A549 (cell line): ENCODE data around the gene FBXO24. TPM values are rescaled to one million over a fixed set of nuclear protein-coding genes. Genes with fewer than 3 reads are reported as not detected.
A peak's percentile ranks its signal among the peaks of the same experiment; 100 is the strongest.
"Not testable (repeated sequence)": the region's sequence is repeated elsewhere in the genome, so short reads cannot be mapped to it uniquely, and the experiment has no call there.

Experiments used
- ATAC-seq, 2 experiments: fragments of 200-7000 bp in 1 of 2; fragments of >200 bp in 1 of 2; cut with Nextera tagmentation in 1 of 2; cut with Tn5 transposase in 1 of 2; 3 replicates each; pipeline versions ENCODE4 v1.8.0 to v1.9.1; 2018 to 2020; ENCODE audit warnings: mild to moderate bottlenecking in 1 of 2, moderate library complexity in 1 of 2
- CTCF ChIA-PET: fragments of 300-600 bp; sonication (Branson Sonifier 250); formaldehyde crosslinking; extraction: SDS; loops from one replicate; lab custom pipeline; 2021; ENCODE audit warnings: antibody characterized with exemption, inconsistent platforms; lab: Yijun Ruan, JAX
- POLR2A ChIA-PET: fragments of 350-600 bp; formaldehyde crosslinking; extraction: SDS; loops from one replicate; lab custom pipeline; 2021; ENCODE audit warnings: antibody characterized with exemption, inconsistent platforms; lab: Yijun Ruan, JAX
- DNase-seq, 2 experiments: peaks; one replicate each; pipeline versions ENCODE4 v3.0.0 to v3.0.0-alpha.2; 2011 to 2016; ENCODE audit warnings: low read depth in 1 of 2, low spot score in 1 of 2
- FAIRE-seq: peaks from 2 replicates; lab custom pipeline; 2011; peaks lifted over from hg19 to GRCh38; lab: Jason Lieb, UNC
- H3K27ac ChIP-seq, 2 experiments: fragments of >200 bp; sonication (Bioruptor Twin); formaldehyde crosslinking; 3 replicates each; pipeline ENCODE4 v1.5.1; 2016 to 2017
- H3K4me1 ChIP-seq: fragments of >200 bp; sonication (Bioruptor Twin); formaldehyde crosslinking; 3 replicates; pipeline ENCODE4 v1.6.1; 2016
- H3K4me2 ChIP-seq: fragments of >200 bp; sonication (Bioruptor Twin); formaldehyde crosslinking; 3 replicates; pipeline ENCODE4 v1.6.1; 2016
- H3K4me3 ChIP-seq: fragments of >200 bp; sonication (Bioruptor Twin); formaldehyde crosslinking; 3 replicates; pipeline ENCODE4 v1.5.1; 2016
- H3K9me3 ChIP-seq: fragments of >200 bp; sonication (Bioruptor Twin); formaldehyde crosslinking; 3 replicates; pipeline ENCODE4 v1.6.1; 2016
- CBX8 ChIP-seq: fragments of 200-600 bp; sonication (generic); IDR thresholded peaks from 2 replicates; pipeline ENCODE4 v1.6.1; 2016
- CEBPB ChIP-seq, 2 experiments: fragments of >200 bp in 1 of 2; sonication (Bioruptor Twin) in 1 of 2; formaldehyde crosslinking in 1 of 2; IDR thresholded peaks; 2 replicates each; pipeline ENCODE4 v1.6.1; 2012 to 2016
- E2F6 ChIP-seq: IDR thresholded peaks from 2 replicates; pipeline ENCODE4 v1.6.1; 2012; ENCODE audit warnings: low read depth, borderline replicate concordance
- EHF ChIP-seq: fragments of 250-450 bp; sonication (Bioruptor Pico); IDR thresholded peaks from 2 replicates; pipeline ENCODE4 v1.5.0; 2020; ENCODE audit warnings: mild to moderate bottlenecking
- EHMT2 ChIP-seq: fragments of 200-600 bp; sonication (generic); IDR thresholded peaks from 2 replicates; pipeline ENCODE4 v1.6.1; 2016; ENCODE audit warnings: antibody characterized with exemption, low read depth, mild to moderate bottlenecking, moderate library complexity
- ELK1 ChIP-seq: fragments of 150-350 bp; IDR thresholded peaks from 2 replicates; pipeline ENCODE4 v1.6.1; 2014; ENCODE audit warnings: low read depth, mild to moderate bottlenecking, low read length
- FOSB ChIP-seq: fragments of 250-450 bp; sonication (Bioruptor Pico); IDR thresholded peaks from 2 replicates; pipeline ENCODE4 v1.5.0; 2020; ENCODE audit warnings: mild to moderate bottlenecking, moderate library complexity
- FOSL2 ChIP-seq, 2 experiments: fragments of 450-650 bp in 1 of 2; fragments of >200 bp in 1 of 2; sonication (Bioruptor Twin) in 1 of 2; formaldehyde crosslinking; IDR thresholded peaks; 2 replicates each; pipeline versions ENCODE4 v1.5.0 to v1.6.1; 2016 to 2020; ENCODE audit warnings: mild to moderate bottlenecking in 1 of 2, moderate library complexity in 1 of 2
- HEYL ChIP-seq: fragments of 250-450 bp; sonication (Bioruptor Pico); IDR thresholded peaks from 2 replicates; pipeline ENCODE4 v1.8.0; 2021; ENCODE audit warnings: mild to moderate bottlenecking, moderate library complexity
- HOXB13 ChIP-seq: fragments of 250-450 bp; sonication (Bioruptor Pico); IDR thresholded peaks from 2 replicates; pipeline ENCODE4 v1.5.0; 2020; ENCODE audit warnings: low read depth, mild to moderate bottlenecking, moderate library complexity
- JUNB ChIP-seq: fragments of >200 bp; sonication (Bioruptor Twin); formaldehyde crosslinking; IDR thresholded peaks from 2 replicates; pipeline ENCODE4 v1.6.1; 2016
- KDM5A ChIP-seq: fragments of 200-600 bp; sonication (generic); IDR thresholded peaks from 2 replicates; pipeline ENCODE4 v1.6.1; 2016; ENCODE audit warnings: antibody characterized with exemption, mild to moderate bottlenecking
- MAZ ChIP-seq: fragments of 150-350 bp; IDR thresholded peaks from 2 replicates; pipeline ENCODE4 v1.6.1; 2014; ENCODE audit warnings: antibody characterized with exemption, low read depth, low read length, borderline replicate concordance
- NFE2L2 ChIP-seq: fragments of 150-350 bp; conservative IDR thresholded peaks from 2 replicates; pipeline ENCODE4 v1.6.1; 2014; ENCODE audit warnings: low read length
- RFX5 ChIP-seq: fragments of 450-650 bp; IDR thresholded peaks from 2 replicates; pipeline ENCODE4 v1.7.1; 2014; ENCODE audit warnings: antibody characterized with exemption, mild to moderate bottlenecking, moderate library complexity
- TP53 ChIP-seq: fragments of 250-450 bp; sonication (Bioruptor Pico); IDR thresholded peaks from 2 replicates; pipeline ENCODE4 v1.5.0; 2021; ENCODE audit warnings: mild to moderate bottlenecking, moderate library complexity
- ZC3H11A ChIP-seq: fragments of 450-650 bp; IDR thresholded peaks from 2 replicates; pipeline ENCODE4 v1.6.1; 2014; ENCODE audit warnings: antibody characterized with exemption, mild to moderate bottlenecking
- WGBS: methylation state at CpG from one replicate; pipeline ENCODE4 v1.1.6; 2017; ENCODE audit errors: missing lambda C conversion rate; 5-methylcytosine and 5-hydroxymethylcytosine counted together
- polyA plus RNA-seq, 4 experiments: library from polyadenylated mRNA; depleted of rRNA in 3 of 4; stranded (reverse); fragments of >200 nt; fragmentation: RNase III in 1 of 4; extraction: RNeasy Plus Mini Kit Qiagen cat#74134 plus additional on column Dnase treatment in 1 of 4; gene quantifications; 2 replicates in 3 of 4; 3 replicates in 1 of 4; pipeline ENCODE4 v1.2.3, GENCODE V29; 2011 to 2017
- TF ChIP-seq, protein P1 (sequence below): fragments of 450-650 bp; IDR thresholded peaks from 2 replicates; pipeline ENCODE4 v1.6.1; 2014; ENCODE audit warnings: antibody characterized with exemption
- TF ChIP-seq, protein P2 (sequence below): IDR thresholded peaks from 2 replicates; pipeline ENCODE4 v1.6.1; 2012

FBXO24 gene
- polyA plus RNA-seq, 2 of the 4 experiments (the other 2 are of a cell fraction), result 0.19 to 0.52 TPM

- TF ChIP-seq, protein P1, sequence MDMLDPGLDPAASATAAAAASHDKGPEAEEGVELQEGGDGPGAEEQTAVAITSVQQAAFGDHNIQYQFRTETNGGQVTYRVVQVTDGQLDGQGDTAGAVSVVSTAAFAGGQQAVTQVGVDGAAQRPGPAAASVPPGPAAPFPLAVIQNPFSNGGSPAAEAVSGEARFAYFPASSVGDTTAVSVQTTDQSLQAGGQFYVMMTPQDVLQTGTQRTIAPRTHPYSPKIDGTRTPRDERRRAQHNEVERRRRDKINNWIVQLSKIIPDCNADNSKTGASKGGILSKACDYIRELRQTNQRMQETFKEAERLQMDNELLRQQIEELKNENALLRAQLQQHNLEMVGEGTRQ, result no peak
Measured at GRCh38 chr7:100539436-100540006, 46.6 kb upstream of the FBXO24 start (continued).

GRCh38 chr7:100540073-100540723 lies 45.9 kb upstream of the FBXO24 start:
- H3K9me3 ChIP-seq, result no peaks in the 10 kb centered on the region
- peak overlapping the region; percentile 68 for H3K4me3 ChIP-seq
- H3K4me2 ChIP-seq, result peak overlapping the region; percentile 98
- 27% methylated on average over 6 of the region's 6 CpGs for WGBS
- FAIRE-seq (no peak), DNase-seq (peak; percentile 33 to 55), ATAC-seq (no peak)
- H3K4me1 ChIP-seq, result peaks cover 52% of the 10 kb centered on the region
- POLR2A ChIA-PET, result interaction anchor here (1.7 kb wide), 1 partner anchor 112 kb away, joined by 7 read pairs; the partner anchor contains the start of gene ZCWPW1
- CTCF ChIA-PET, result interaction anchor here (0.6 to 19.2 kb wide), 3 partner anchors 20 to 57 kb away, joined by 7 to 316 read pairs (median 20); partner anchors contain the start of gene NYAP1
- H3K27ac ChIP-seq, result peak overlapping the region; percentile 71 to 88
- TF ChIP-seq JUNB (no peak), EHMT2 (no peak), HOXB13 (no peak), EHF (CRISPR knock-in tag) (no peak), MAZ (no peak), ELK1 (no peak), NFE2L2 (no peak), ZC3H11A (no peak), HEYL (CRISPR knock-in tag) (no peak), FOSB (CRISPR knock-in tag) (no peak), CEBPB (IDR thresholded peaks at IDR 0.05) (no peak), FOSL2 (IDR thresholded peaks at IDR 0.05) (no peak), FOSL2 (CRISPR knock-in tag; IDR thresholded peaks at IDR 0.05) (no peak), KDM5A (no peak), TP53 (CRISPR knock-in tag) (no peak), RFX5 (no peak), CBX8 (no peak), E2F6 (no peak)
- TF ChIP-seq, protein P2, sequence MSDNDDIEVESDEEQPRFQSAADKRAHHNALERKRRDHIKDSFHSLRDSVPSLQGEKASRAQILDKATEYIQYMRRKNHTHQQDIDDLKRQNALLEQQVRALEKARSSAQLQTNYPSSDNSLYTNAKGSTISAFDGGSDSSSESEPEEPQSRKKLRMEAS, result no peak

DNA sequence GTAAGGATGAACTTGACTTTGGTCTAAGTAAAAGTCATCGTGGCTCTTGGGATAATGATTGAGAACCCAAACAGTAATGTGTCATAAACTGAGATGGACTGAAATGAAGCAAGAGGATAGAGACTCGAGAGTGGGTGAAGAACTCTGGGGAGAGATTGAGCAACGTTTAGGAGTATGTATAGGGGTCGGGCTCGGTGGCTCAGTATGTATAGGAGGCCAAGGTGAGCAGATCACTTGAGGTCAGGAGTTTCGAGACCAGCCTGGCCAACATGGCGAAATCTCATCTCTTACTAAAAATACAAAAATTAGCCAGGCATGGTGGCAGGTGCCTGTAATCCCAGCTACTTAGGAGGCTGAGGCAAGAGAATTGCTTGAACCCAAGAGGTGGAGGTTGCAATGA lies 44.8 kb upstream of the FBXO24 start:
- H3K9me3 ChIP-seq, DNase-seq, POLR2A ChIA-PET, H3K4me3 ChIP-seq, ATAC-seq, FAIRE-seq: not testable (repeated sequence)
- Histone ChIP-seq H3K4me2 (0 out of 3 replicates have a peak overlapping the region, but pooled peaks have one; percentile 5), H3K27ac (peak overlapping the region in 1 of 2 experiments; percentile 24; a peak in 3 of 6 replicates), H3K4me1 (peaks cover 62% of the 10 kb centered on the region)
- CTCF ChIA-PET, result interaction anchor here (1.3 to 19.2 kb wide), 4 partner anchors 19 to 72 kb away, joined by 3 to 316 read pairs (median 16); partner anchors contain the start of gene NYAP1
- 87% methylated on average over 7 of the region's 7 CpGs for WGBS
